ENCODE results near the gene SUPT5H.

Gene SUPT5H

GRCh38 chr19:39498798-39499642, 53.6 kb downstream of the SUPT5H start, which contains the start of gene DLL3:
TSS of gene DLL3 (plus strand) at chr19:39498947. CDS start at chr19:39498975, 28 bp downstream.
- DNase-seq = peak; percentile 66

GRCh38 chr19:39499932-39500331, 54.5 kb downstream of the SUPT5H start:
- no peak for DNase-seq

GRCh38 chr19:39500543-39500942, 55.2 kb downstream of the SUPT5H start:
- DNase-seq = no peak

GRCh38 chr19:39501340-39501739, 56.0 kb downstream of the SUPT5H start:
- no peak for DNase-seq

GRCh38 chr19:39502640-39503417, 57.4 kb downstream of the SUPT5H start:
- DNase-seq = peak; percentile 95

- no peak for DNase-seq
Measured at GRCh38 chr19:39506598-39506943, 61.2 kb downstream of the SUPT5H start.

GRCh38 chr19:39506944-39507714, 61.7 kb downstream of the SUPT5H start:
- peak; percentile 84 for DNase-seq

- no peak for DNase-seq
Measured at GRCh38 chr19:39507715-39508364, 62.5 kb downstream of the SUPT5H start.

- DNase-seq = no peak
Measured at GRCh38 chr19:39508629-39509028, 63.2 kb downstream of the SUPT5H start.

GRCh38 chr19:39509233-39509632, 63.9 kb downstream of the SUPT5H start:
- no peak for DNase-seq

- no peak for DNase-seq
Measured at GRCh38 chr19:39512988-39513387, 67.6 kb downstream of the SUPT5H start.

- no peak for DNase-seq
Measured at GRCh38 chr19:39514840-39515550, 69.6 kb downstream of the SUPT5H start, which contains the start of gene SELENOV. TSS of gene SELENOV (plus strand) at chr19:39515139. CDS start at chr19:39515213, 74 bp downstream.

- DNase-seq = peak; percentile 63
Measured at GRCh38 chr19:39515551-39516191, 70.3 kb downstream of the SUPT5H start.

GRCh38 chr19:39516270-39516669, 70.9 kb downstream of the SUPT5H start:
- no peak for DNase-seq

- DNase-seq = no peak
Measured at GRCh38 chr19:39517432-39517831, 72.0 kb downstream of the SUPT5H start.

GRCh38 chr19:39518458-39518857, 73.1 kb downstream of the SUPT5H start:
- DNase-seq = no peak

- no peak for DNase-seq
Measured at GRCh38 chr19:39518975-39519374, 73.6 kb downstream of the SUPT5H start.

- DNase-seq = no peak
Measured at GRCh38 chr19:39520541-39521484, 75.4 kb downstream of the SUPT5H start.

GRCh38 chr19:39524495-39524894, 79.1 kb downstream of the SUPT5H start:
- DNase-seq = no peak

GRCh38 chr19:39525205-39525604, 79.8 kb downstream of the SUPT5H start:
- no peak for DNase-seq

All from activated CD8-positive, alpha-beta memory T cell treated with anti-CD3 and anti-CD28 coated beads, Interleukin-2, amount 50 U/mL, for 48 hours (primary cell).